RKO (cell line): Measurements from ENCODE around the gene TNIK.

Experiments
- DNase-seq: peaks from one replicate; pipeline ENCODE4 v3.0.0-alpha.2; 2016; ENCODE audit warnings: low spot score

TNIK gene

GRCh38 chr3:171163101-171164066, 296.8 kb downstream of the TNIK start:
- DNase-seq = peak; percentile 16

GRCh38 chr3:171160325-171160724, 299.9 kb downstream of the TNIK start:
- no peak for DNase-seq

- DNase-seq = no peak
Observed at GRCh38 chr3:171159822-171160157, 300.4 kb downstream of the TNIK start.

- DNase-seq = no peak
Observed at GRCh38 chr3:171159024-171159821, 301.0 kb downstream of the TNIK start.

- no peak for DNase-seq
Observed at GRCh38 chr3:171157980-171158379, 302.2 kb downstream of the TNIK start.

GRCh38 chr3:171157286-171157685, 302.9 kb downstream of the TNIK start:
- DNase-seq = no peak

- DNase-seq = no peak
Observed at GRCh38 chr3:171156401-171157010, 303.7 kb downstream of the TNIK start.

- DNase-seq = no peak
Observed at GRCh38 chr3:171155122-171155700, 305.0 kb downstream of the TNIK start.

GRCh38 chr3:171150945-171151344, 309.3 kb downstream of the TNIK start:
- DNase-seq = no peak

GRCh38 chr3:171149526-171150116, 310.6 kb downstream of the TNIK start:
- no peak for DNase-seq

- DNase-seq = no peak
Observed at GRCh38 chr3:171145798-171146197, 314.4 kb downstream of the TNIK start.

GRCh38 chr3:171142985-171143384, 317.2 kb downstream of the TNIK start:
- no peak for DNase-seq

- no peak for DNase-seq
Observed at GRCh38 chr3:171140246-171140645, 320.0 kb downstream of the TNIK start.

GRCh38 chr3:171138027-171138426, 322.2 kb downstream of the TNIK start:
- no peak for DNase-seq

- no peak for DNase-seq
Observed at GRCh38 chr3:171135549-171135948, 324.7 kb downstream of the TNIK start.

- no peak for DNase-seq
Observed at GRCh38 chr3:171133796-171134569, 326.2 kb downstream of the TNIK start.

GRCh38 chr3:171133337-171133736, 326.9 kb downstream of the TNIK start:
- no peak for DNase-seq

- no peak for DNase-seq
Observed at GRCh38 chr3:171132873-171133272, 327.3 kb downstream of the TNIK start.

- DNase-seq = no peak
Observed at GRCh38 chr3:171129827-171130226, 330.4 kb downstream of the TNIK start.

GRCh38 chr3:171127611-171128010, 332.6 kb downstream of the TNIK start:
- DNase-seq = no peak
